ENCODE measurements around the gene SPATS2L.

DNA sequence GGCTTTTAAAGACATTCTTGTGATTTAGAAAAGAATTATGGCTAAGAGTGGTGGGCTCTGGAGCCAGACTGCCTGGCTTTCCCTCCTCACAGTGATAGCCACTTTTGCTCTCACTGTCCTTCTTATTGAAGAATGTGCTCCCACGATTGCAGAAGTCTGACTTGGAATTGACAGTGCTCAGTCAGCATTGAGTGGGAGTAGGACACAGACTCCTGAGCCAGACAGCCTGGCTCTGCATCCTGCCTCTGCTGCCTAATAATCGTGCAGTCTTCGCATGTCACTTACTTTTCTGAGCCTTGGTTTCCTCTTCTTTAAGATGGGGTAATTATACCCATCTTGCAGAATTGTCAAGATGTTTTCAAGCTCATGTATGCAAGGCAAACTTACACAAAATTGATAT lies 23.3 kb downstream of the SPATS2L start:
- TF ChIP-seq POLR2A (IDR thresholded peaks at IDR 0.05; ENCODE audit: low read depth) (no peak), EP300 (IDR thresholded peaks at IDR 0.05) (no peak), POLR2AphosphoS5 (IDR thresholded peaks at IDR 0.05) (no peak)
- TF ChIP-seq, protein P1, sequence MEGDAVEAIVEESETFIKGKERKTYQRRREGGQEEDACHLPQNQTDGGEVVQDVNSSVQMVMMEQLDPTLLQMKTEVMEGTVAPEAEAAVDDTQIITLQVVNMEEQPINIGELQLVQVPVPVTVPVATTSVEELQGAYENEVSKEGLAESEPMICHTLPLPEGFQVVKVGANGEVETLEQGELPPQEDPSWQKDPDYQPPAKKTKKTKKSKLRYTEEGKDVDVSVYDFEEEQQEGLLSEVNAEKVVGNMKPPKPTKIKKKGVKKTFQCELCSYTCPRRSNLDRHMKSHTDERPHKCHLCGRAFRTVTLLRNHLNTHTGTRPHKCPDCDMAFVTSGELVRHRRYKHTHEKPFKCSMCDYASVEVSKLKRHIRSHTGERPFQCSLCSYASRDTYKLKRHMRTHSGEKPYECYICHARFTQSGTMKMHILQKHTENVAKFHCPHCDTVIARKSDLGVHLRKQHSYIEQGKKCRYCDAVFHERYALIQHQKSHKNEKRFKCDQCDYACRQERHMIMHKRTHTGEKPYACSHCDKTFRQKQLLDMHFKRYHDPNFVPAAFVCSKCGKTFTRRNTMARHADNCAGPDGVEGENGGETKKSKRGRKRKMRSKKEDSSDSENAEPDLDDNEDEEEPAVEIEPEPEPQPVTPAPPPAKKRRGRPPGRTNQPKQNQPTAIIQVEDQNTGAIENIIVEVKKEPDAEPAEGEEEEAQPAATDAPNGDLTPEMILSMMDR (IDR thresholded peaks at IDR 0.05) = no peak

Data from esophagus muscularis mucosa (tissue), 4 donors.